ENCODE results near the gene CFAP97.

Gene CFAP97

GRCh38 chr4:185138161-185138560, 65.6 kb downstream of the CFAP97 start:
- TF ChIP-seq CTCF (conservative IDR thresholded peaks at IDR 0.05): no peak
- no peak overlapping the region for H3K27ac ChIP-seq

GRCh38 chr4:185137233-185137925, 66.4 kb downstream of the CFAP97 start:
- H3K27ac ChIP-seq: no peak overlapping the region
- TF ChIP-seq CTCF (conservative IDR thresholded peaks at IDR 0.05): no peak

GRCh38 chr4:185134307-185134869, 69.4 kb downstream of the CFAP97 start:
- H3K27ac ChIP-seq: no peak overlapping the region
- TF ChIP-seq CTCF (conservative IDR thresholded peaks at IDR 0.05): peak; percentile 87

GRCh38 chr4:185128272-185129119, 75.3 kb downstream of the CFAP97 start:
- no peak for TF ChIP-seq CTCF (conservative IDR thresholded peaks at IDR 0.05)
- peak overlapping the region; percentile 13; the same call in 1 of the 2 replicates for H3K27ac ChIP-seq

GRCh38 chr4:185127021-185127925, 76.5 kb downstream of the CFAP97 start:
- TF ChIP-seq CTCF (conservative IDR thresholded peaks at IDR 0.05): no peak
- H3K27ac ChIP-seq: no peak overlapping the region; the same call in 1 of the 2 replicates

- no peak for TF ChIP-seq CTCF (conservative IDR thresholded peaks at IDR 0.05)
- no peak overlapping the region for H3K27ac ChIP-seq
These were observed 79.8 kb downstream of the CFAP97 start for GRCh38 chr4:185124006-185124405.
